Measurements from ENCODE around the gene DNM3.

DNM3 gene

DNA sequence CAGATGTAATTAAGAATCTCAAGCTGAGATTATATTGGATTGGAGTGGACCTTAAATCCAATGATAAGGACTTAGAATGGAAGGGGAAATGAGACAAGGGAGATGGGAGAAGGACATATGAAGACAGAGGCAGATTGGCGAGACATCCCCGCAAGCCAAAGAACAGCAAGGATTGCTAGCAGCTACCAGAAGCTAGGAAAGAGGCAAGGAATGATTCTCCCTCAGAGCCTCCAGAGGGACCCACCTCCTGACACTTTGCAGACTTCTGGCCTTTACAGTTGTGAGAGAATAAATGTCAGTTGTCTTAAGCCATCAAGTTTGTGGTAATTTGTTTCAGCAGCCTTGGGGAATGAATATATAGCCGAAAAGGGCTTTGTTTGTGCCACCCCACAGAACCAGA lies 39.1 kb upstream of the DNM3 start:
- Histone ChIP-seq H3K4me3 (ENCODE audit: control insufficient read depth in 1 of 7, extremely low read depth in 1 of 7, insufficient read depth in 4 of 7, low read depth in 2 of 7, low read length in 6 of 7) (no peak overlapping the region), H3K27ac (ENCODE audit: insufficient read depth in 1 of 2, low read depth in 1 of 2, low read length in 2 of 2, poor library complexity in 1 of 2, severe bottlenecking in 2 of 2) (no peak overlapping the region), H3K9me3 (ENCODE audit: control extremely low read depth in 1 of 5, control insufficient read depth in 4 of 5, insufficient read depth in 2 of 5, low read depth in 1 of 5, low read length in 4 of 5) (no peaks in the 10 kb centered on the region), H3K4me1 (ENCODE audit: control extremely low read depth in 1 of 4, control insufficient read depth in 4 of 4, insufficient read depth in 4 of 4, low read length in 3 of 4) (peaks cover 0 to 52% (median 20%) of the 10 kb centered on the region in 4 experiments), H3K36me3 (ENCODE audit: control insufficient read depth in 4 of 4, insufficient read depth in 4 of 4, low read length in 3 of 4) (peaks cover 2 to 14% (median 8%) of the 10 kb centered on the region in 4 experiments), H3K27me3 (replicated peaks in 2 of 5; ENCODE audit: control insufficient read depth in 4 of 5, insufficient read depth in 5 of 5, low read length in 4 of 5) (no peaks in the 10 kb centered on the region)
- 83% methylated on average over 3 of the region's 3 CpGs for WGBS (ENCODE audit: insufficient coverage)
- ChIA-PET CTCF (interaction anchor here (0.6 to 23.5 kb wide), 23 partner anchors 9 to 288 kb away, joined by 3 to 568 read pairs (median 5); partner anchors contain the start of genes DNM3 and METTL13), POLR2A (no interaction called here)
- no peak for DNase-seq

DNA sequence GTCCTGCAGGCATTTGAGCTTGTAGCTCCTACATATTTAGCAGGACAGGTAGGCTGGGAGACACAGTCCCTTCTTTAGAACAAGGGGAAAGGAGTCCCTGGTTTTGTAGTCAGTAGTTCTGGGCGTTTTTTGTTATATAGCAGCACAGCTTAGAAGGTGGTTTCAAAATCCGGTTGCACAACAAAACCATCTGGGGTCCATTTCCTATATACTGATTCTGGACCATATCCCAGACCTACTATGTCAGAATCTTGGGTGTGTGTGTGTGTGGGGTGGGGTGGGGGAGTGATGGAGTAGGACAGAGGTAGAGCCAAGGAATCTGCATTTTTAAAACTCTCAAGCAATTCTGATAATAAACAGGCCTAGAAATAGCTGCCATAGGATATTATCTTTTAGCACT lies 38.3 kb upstream of the DNM3 start:
- peak overlapping the region in 1 of 7 experiments; percentile 37 for H3K4me3 ChIP-seq (ENCODE audit: control insufficient read depth in 1 of 7, extremely low read depth in 1 of 7, insufficient read depth in 4 of 7, low read depth in 2 of 7, low read length in 6 of 7)
- H3K9me3 ChIP-seq (ENCODE audit: control extremely low read depth in 1 of 5, control insufficient read depth in 4 of 5, insufficient read depth in 2 of 5, low read depth in 1 of 5, low read length in 4 of 5), result no peaks in the 10 kb centered on the region
- peaks cover 0 to 7% (median 3%) of the 10 kb centered on the region in 4 experiments for H3K36me3 ChIP-seq (ENCODE audit: control insufficient read depth in 4 of 4, insufficient read depth in 4 of 4, low read length in 3 of 4)
- WGBS (ENCODE audit: insufficient coverage), result no CpG with 5 or more reads among the region's 2 CpGs
- H3K4me1 ChIP-seq (ENCODE audit: control extremely low read depth in 1 of 4, control insufficient read depth in 4 of 4, insufficient read depth in 4 of 4, low read length in 3 of 4), result peaks cover 0 to 58% (median 25%) of the 10 kb centered on the region in 4 experiments
- ChIA-PET POLR2A (no interaction called here), CTCF (interaction anchor here (1.2 to 23.5 kb wide), 14 partner anchors 8 to 179 kb away, joined by 3 to 568 read pairs (median 6); partner anchors contain the start of genes DNM3 and METTL13)
- H3K27ac ChIP-seq (ENCODE audit: insufficient read depth in 1 of 2, low read depth in 1 of 2, low read length in 2 of 2, poor library complexity in 1 of 2, severe bottlenecking in 2 of 2), result no peak overlapping the region
- peak; percentile 53 to 88 (median 88) for DNase-seq
- no peaks in the 10 kb centered on the region for H3K27me3 ChIP-seq (replicated peaks in 2 of 5; ENCODE audit: control insufficient read depth in 4 of 5, insufficient read depth in 5 of 5, low read length in 4 of 5)

DNA sequence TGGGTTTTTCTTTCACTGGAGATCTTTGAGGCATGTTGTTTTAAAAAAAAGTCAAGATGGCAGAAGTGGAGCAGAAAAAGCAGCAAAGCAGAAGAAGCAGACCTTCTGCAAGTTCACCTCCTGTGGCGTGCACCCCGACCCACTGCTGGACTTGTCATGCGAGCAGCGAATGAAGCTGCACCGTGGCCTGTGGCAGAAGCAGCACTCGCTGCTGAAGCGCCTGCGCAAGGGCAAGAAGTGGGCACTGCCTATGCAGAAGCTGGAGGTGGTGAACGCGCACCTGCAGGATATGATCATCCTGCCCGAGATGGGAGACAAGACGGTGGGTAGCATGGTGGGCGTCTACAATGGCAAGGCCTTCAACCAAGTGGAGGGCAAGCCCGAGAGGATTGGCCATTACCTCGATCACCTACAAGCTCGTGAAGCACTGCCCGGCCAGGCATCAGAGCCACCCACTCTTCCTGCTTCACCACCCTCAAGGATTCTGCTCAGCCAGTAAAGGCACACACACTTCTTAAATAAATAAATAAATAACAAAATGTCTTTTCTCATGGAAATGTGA lies 37.8 kb upstream of the DNM3 start:
- H3K27ac ChIP-seq (ENCODE audit: insufficient read depth in 1 of 2, low read depth in 1 of 2, low read length in 2 of 2, poor library complexity in 1 of 2, severe bottlenecking in 2 of 2), result no peak overlapping the region
- CTCF ChIA-PET, result interaction anchor here (1.2 to 23.5 kb wide), 11 partner anchors 8 to 178 kb away, joined by 3 to 568 read pairs (median 11); partner anchors contain the start of genes DNM3 and METTL13
- no peak for DNase-seq
- H3K4me3 ChIP-seq (ENCODE audit: control insufficient read depth in 1 of 7, extremely low read depth in 1 of 7, insufficient read depth in 4 of 7, low read depth in 2 of 7, low read length in 6 of 7), result no peak overlapping the region
- H3K9me3 ChIP-seq (ENCODE audit: control extremely low read depth in 1 of 5, control insufficient read depth in 4 of 5, insufficient read depth in 2 of 5, low read depth in 1 of 5, low read length in 4 of 5), result no peaks in the 10 kb centered on the region
- peaks cover 0 to 2% (median 1%) of the 10 kb centered on the region in 4 experiments for H3K36me3 ChIP-seq (ENCODE audit: control insufficient read depth in 4 of 4, insufficient read depth in 4 of 4, low read length in 3 of 4)
- WGBS (ENCODE audit: insufficient coverage), result 94% methylated on average over 17 of the region's 17 CpGs
- no peaks in the 10 kb centered on the region for H3K27me3 ChIP-seq (replicated peaks in 2 of 5; ENCODE audit: control insufficient read depth in 4 of 5, insufficient read depth in 5 of 5, low read length in 4 of 5)
- POLR2A ChIA-PET, result interaction anchor here (1.5 kb wide), 1 partner anchor 23 kb away, joined by 3 read pairs; no protein-coding TSS in a partner anchor
- H3K4me1 ChIP-seq (ENCODE audit: control extremely low read depth in 1 of 4, control insufficient read depth in 4 of 4, insufficient read depth in 4 of 4, low read length in 3 of 4), result peaks cover 0 to 60% (median 25%) of the 10 kb centered on the region in 4 experiments

DNA sequence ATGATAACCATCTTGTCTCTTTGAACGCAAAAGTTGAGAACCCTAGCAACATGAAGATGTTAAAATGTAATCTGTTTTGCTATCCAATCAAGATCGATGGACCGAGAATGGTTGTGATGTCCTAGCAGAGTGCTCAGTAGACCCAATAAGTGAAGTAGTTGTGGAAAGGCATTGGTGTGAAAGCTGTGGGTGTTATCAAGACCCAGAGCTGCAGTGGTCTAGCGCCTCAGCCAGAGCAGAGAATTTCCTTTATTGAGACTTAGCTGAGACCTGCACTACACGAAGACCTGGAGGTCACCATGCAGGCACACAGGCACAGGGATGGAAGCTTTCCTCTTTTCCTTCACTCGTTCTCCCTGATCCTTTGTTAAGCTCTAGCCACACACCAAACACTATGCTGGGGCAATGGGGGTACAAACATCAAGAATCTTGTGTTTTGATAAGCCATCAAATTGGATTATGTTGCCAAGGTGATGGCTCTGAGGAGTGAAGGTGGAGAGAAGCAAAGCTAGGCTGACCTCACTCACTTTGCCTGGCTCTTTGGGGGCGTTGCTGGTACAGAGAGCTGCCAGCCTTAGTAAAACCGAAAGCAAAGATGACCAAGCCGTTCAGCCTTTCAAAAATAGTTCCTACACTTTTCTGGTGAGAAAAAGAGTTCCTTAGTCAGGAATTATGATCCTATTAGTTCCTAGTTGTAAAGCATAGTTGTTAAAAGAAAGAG lies 35.7 kb upstream of the DNM3 start:
- WGBS (ENCODE audit: insufficient coverage), result 60% methylated on average over 9 of the region's 9 CpGs
- DNase-seq, result peak in 2 of 3 donors; percentile 55 to 61
- H3K27ac ChIP-seq (ENCODE audit: insufficient read depth in 1 of 2, low read depth in 1 of 2, low read length in 2 of 2, poor library complexity in 1 of 2, severe bottlenecking in 2 of 2), result no peak overlapping the region
- peaks cover 0 to 60% (median 25%) of the 10 kb centered on the region in 4 experiments for H3K4me1 ChIP-seq (ENCODE audit: control extremely low read depth in 1 of 4, control insufficient read depth in 4 of 4, insufficient read depth in 4 of 4, low read length in 3 of 4)
- H3K9me3 ChIP-seq (ENCODE audit: control extremely low read depth in 1 of 5, control insufficient read depth in 4 of 5, insufficient read depth in 2 of 5, low read depth in 1 of 5, low read length in 4 of 5), result no peaks in the 10 kb centered on the region
- no peaks in the 10 kb centered on the region for H3K27me3 ChIP-seq (replicated peaks in 2 of 5; ENCODE audit: control insufficient read depth in 4 of 5, insufficient read depth in 5 of 5, low read length in 4 of 5)
- CTCF ChIA-PET, result interaction anchor here (0.7 to 23.5 kb wide), 8 partner anchors 9 to 190 kb away, joined by 3 to 568 read pairs (median 3); partner anchors contain the start of gene METTL13
- H3K4me3 ChIP-seq (ENCODE audit: control insufficient read depth in 1 of 7, extremely low read depth in 1 of 7, insufficient read depth in 4 of 7, low read depth in 2 of 7, low read length in 6 of 7), result peak overlapping the region in 4 of 7 experiments; percentile 8 to 56 (median 40)
- no peaks in the 10 kb centered on the region for H3K36me3 ChIP-seq (ENCODE audit: control insufficient read depth in 4 of 4, insufficient read depth in 4 of 4, low read length in 3 of 4)
- POLR2A ChIA-PET, result no interaction called here

DNA sequence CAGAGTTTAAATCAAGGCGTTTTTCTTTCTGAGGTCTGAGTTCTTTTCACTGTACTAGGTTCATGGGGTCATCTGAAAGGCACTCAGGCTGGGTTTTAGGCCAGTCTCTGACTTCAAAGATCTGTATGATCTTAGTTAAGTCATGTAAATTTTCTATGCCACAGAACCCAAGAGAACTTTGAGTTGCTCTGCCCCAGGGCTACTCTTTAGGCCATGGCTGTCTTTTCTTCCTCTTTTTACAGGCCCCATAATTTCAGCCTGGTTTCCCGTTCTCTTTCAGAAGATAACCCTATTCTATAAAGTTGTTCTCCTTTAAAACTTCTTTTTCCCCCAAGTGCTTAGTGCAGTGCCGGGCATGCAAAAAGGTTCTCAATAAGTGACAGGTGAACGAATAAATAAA lies 33.7 kb upstream of the DNM3 start:
- WGBS (ENCODE audit: insufficient coverage), result 64% methylated on average over 2 of the region's 4 CpGs

DNA sequence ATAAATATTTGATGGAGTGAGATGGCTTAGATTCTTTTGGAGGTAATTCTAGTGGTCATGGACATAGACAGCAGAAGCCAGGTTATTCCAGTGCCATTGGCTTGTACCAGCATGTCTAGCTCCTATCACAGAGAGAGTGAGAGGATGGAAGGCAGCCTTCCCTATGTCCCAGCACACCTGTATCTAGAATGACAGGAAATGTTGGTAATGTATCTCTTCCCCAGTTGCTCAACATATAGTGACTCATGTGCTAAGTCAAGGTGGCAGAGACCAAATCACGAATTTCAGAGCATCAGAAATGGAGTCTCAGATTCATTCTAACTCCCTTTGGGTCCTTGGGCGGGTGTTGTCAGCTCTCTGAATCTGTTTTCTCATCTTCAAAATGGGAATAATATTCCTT lies 31.5 kb upstream of the DNM3 start:
- Histone ChIP-seq H3K4me1 (ENCODE audit: control extremely low read depth in 1 of 4, control insufficient read depth in 4 of 4, insufficient read depth in 4 of 4, low read length in 3 of 4) (peaks cover 0 to 27% (median 11%) of the 10 kb centered on the region in 4 experiments), H3K27me3 (replicated peaks in 2 of 5; ENCODE audit: control insufficient read depth in 4 of 5, insufficient read depth in 5 of 5, low read length in 4 of 5) (no peaks in the 10 kb centered on the region), H3K9me3 (ENCODE audit: control extremely low read depth in 1 of 5, control insufficient read depth in 4 of 5, insufficient read depth in 2 of 5, low read depth in 1 of 5, low read length in 4 of 5) (no peaks in the 10 kb centered on the region), H3K27ac (ENCODE audit: insufficient read depth in 1 of 2, low read depth in 1 of 2, low read length in 2 of 2, poor library complexity in 1 of 2, severe bottlenecking in 2 of 2) (no peak overlapping the region), H3K4me3 (ENCODE audit: control insufficient read depth in 1 of 7, extremely low read depth in 1 of 7, insufficient read depth in 4 of 7, low read depth in 2 of 7, low read length in 6 of 7) (no peak overlapping the region), H3K36me3 (ENCODE audit: control insufficient read depth in 4 of 4, insufficient read depth in 4 of 4, low read length in 3 of 4) (no peaks in the 10 kb centered on the region)
- ChIA-PET POLR2A (interaction anchor here (0.7 kb wide), 1 partner anchor 193 kb away, joined by 3 read pairs; no protein-coding TSS in a partner anchor), CTCF (interaction anchor here (0.9 to 23.5 kb wide), 2 partner anchors 27 to 172 kb away, joined by 3 to 568 read pairs; no protein-coding TSS in a partner anchor)
- WGBS (ENCODE audit: insufficient coverage), result 88% methylated on average over 1 of the region's 2 CpGs
- no peak for DNase-seq

More for the DNA sequence above, 33.7 kb upstream of the DNM3 start:
- CTCF ChIA-PET, result interaction anchor here (23.5 kb wide), 1 partner anchor 174 kb away, joined by 568 read pairs; no protein-coding TSS in a partner anchor
- Histone ChIP-seq H3K27ac (ENCODE audit: insufficient read depth in 1 of 2, low read depth in 1 of 2, low read length in 2 of 2, poor library complexity in 1 of 2, severe bottlenecking in 2 of 2) (no peak overlapping the region), H3K4me3 (ENCODE audit: control insufficient read depth in 1 of 7, extremely low read depth in 1 of 7, insufficient read depth in 4 of 7, low read depth in 2 of 7, low read length in 6 of 7) (no peak overlapping the region), H3K27me3 (replicated peaks in 2 of 5; ENCODE audit: control insufficient read depth in 4 of 5, insufficient read depth in 5 of 5, low read length in 4 of 5) (no peaks in the 10 kb centered on the region), H3K36me3 (ENCODE audit: control insufficient read depth in 4 of 4, insufficient read depth in 4 of 4, low read length in 3 of 4) (no peaks in the 10 kb centered on the region), H3K9me3 (ENCODE audit: control extremely low read depth in 1 of 5, control insufficient read depth in 4 of 5, insufficient read depth in 2 of 5, low read depth in 1 of 5, low read length in 4 of 5) (no peaks in the 10 kb centered on the region), H3K4me1 (ENCODE audit: control extremely low read depth in 1 of 4, control insufficient read depth in 4 of 4, insufficient read depth in 4 of 4, low read length in 3 of 4) (peaks cover 0 to 40% (median 20%) of the 10 kb centered on the region in 4 experiments)
- peak in 2 of 3 donors; percentile 49 to 52 for DNase-seq
- POLR2A ChIA-PET, result interaction anchor here (0.6 kb wide), 1 partner anchor 243 kb away, joined by 3 read pairs; no protein-coding TSS in a partner anchor

Measured in common myeloid progenitor, CD34-positive (primary cell).